Measurements from ENCODE around the gene SIGLECL1.

DNA sequence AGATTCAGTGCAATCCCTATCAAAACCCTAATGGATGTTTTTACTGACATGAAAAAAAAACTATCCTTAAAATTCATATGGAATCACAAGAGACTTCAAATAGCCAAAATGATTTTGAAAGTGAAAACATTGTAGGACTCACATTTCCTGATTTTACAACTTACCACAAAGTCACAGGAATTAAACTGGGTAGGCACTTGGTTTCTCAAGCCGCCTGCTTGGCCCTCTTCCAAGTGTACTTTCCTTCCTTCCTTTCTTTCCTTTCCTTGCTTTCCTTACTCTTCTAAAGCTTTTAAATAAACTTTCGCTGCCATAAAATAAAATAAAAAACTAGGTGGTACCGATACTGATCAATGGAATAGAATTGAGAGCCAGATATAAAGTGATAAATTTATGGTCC lies 47.0 kb upstream of the SIGLECL1 start:
- TF ChIP-seq, protein P1, sequence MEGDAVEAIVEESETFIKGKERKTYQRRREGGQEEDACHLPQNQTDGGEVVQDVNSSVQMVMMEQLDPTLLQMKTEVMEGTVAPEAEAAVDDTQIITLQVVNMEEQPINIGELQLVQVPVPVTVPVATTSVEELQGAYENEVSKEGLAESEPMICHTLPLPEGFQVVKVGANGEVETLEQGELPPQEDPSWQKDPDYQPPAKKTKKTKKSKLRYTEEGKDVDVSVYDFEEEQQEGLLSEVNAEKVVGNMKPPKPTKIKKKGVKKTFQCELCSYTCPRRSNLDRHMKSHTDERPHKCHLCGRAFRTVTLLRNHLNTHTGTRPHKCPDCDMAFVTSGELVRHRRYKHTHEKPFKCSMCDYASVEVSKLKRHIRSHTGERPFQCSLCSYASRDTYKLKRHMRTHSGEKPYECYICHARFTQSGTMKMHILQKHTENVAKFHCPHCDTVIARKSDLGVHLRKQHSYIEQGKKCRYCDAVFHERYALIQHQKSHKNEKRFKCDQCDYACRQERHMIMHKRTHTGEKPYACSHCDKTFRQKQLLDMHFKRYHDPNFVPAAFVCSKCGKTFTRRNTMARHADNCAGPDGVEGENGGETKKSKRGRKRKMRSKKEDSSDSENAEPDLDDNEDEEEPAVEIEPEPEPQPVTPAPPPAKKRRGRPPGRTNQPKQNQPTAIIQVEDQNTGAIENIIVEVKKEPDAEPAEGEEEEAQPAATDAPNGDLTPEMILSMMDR (IDR thresholded peaks at IDR 0.05), result no peak
- TF ChIP-seq POLR2A (IDR thresholded peaks at IDR 0.05), result no peak

Data from uterus (tissue), 2 donors.